Mucosa of rectum (tissue), 2 donors: ENCODE measurements around the gene HS2ST1.
"Not testable (repeated sequence)": the region's sequence is repeated elsewhere in the genome, so short reads cannot be mapped to it uniquely, and the experiment has no call there.

Experiments used
- H3K27ac ChIP-seq, 2 donors: one replicate each; pipeline ENCODE4 v1.7.0; 2013; ENCODE audit warnings: inconsistent platforms in 2 of 2, low read depth in 2 of 2, low read length in 2 of 2
- H3K27me3 ChIP-seq, 2 donors: one replicate each; pipeline ENCODE4 v1.7.0; 2013; ENCODE audit warnings: low read length in 2 of 2; ENCODE audit not compliant: control insufficient read depth in 2 of 2, insufficient read depth in 2 of 2
- H3K36me3 ChIP-seq, 2 donors: one replicate each; pipeline ENCODE4 v1.7.0; 2013; ENCODE audit warnings: low read length in 2 of 2; ENCODE audit not compliant: control insufficient read depth in 2 of 2, insufficient read depth in 2 of 2
- H3K4me1 ChIP-seq, 2 donors: one replicate each; pipeline ENCODE4 v1.7.0; 2013; ENCODE audit warnings: low read length in 2 of 2, mild to moderate bottlenecking in 1 of 2; ENCODE audit not compliant: control insufficient read depth in 2 of 2, insufficient read depth in 2 of 2
- H3K4me3 ChIP-seq, 2 donors: one replicate each; pipeline ENCODE4 v1.7.0; 2013; ENCODE audit warnings: low read length in 2 of 2
- H3K9ac ChIP-seq, 2 donors: one replicate each; pipeline ENCODE4 v1.7.0; 2013; ENCODE audit warnings: low read length in 2 of 2, low read depth in 1 of 2, mild to moderate bottlenecking in 1 of 2
- H3K9me3 ChIP-seq, 2 donors: one replicate each; pipeline ENCODE4 v1.7.0; 2013; ENCODE audit warnings: low read length in 2 of 2; ENCODE audit not compliant: control insufficient read depth in 2 of 2
- donor health status: healthy.
- donor health status: Normal muscosa, but diverticular disease.

Gene HS2ST1

DNA sequence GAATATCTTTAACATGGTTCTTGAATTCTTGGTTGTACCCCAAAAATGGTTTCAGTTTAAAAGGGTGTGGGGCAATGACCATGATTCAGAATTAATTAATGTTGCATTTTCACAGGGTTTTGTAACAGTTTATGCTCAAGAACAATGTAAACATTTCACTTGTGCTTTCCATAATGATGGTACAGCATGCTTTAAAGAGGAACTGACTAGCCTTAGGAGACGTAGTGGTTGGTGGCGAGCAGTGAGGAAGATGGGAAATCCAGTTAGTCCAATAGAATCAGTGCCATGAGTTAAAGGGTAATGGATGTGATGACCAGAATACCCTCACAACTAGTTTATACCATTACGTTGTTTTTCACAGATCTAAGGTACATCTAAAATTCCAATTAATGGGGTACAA lies 138.0 kb downstream of the HS2ST1 start:
- no peak overlapping the region for H3K9ac ChIP-seq
- H3K27me3 ChIP-seq, result no peaks in the 10 kb centered on the region
- H3K4me3 ChIP-seq, result no peak overlapping the region
- H3K27ac ChIP-seq, result no peak overlapping the region
- H3K4me1 ChIP-seq, result no peaks in the 10 kb centered on the region
- no peaks in the 10 kb centered on the region for H3K36me3 ChIP-seq
- peaks cover 0 to 2% of the 10 kb centered on the region in 2 donors for H3K9me3 ChIP-seq

DNA sequence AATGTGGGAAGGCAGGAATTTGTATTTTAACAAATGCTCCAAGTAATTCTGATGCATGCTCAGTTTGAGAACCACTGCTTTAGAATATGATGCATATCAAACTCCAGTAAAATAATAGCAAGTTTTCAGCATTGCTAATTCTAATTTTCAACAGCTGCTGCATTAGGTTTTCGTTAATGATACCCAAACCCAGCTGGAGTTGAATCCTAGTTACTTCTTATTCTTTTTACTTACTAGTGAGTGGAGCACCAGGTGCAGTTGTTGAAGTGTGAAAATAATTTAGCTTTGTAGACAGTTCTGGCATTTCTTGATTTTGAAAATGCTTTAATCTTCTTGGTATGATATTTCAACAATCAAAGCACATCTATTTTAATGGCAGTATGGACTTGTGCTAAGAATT lies 138.5 kb downstream of the HS2ST1 start:
- Histone ChIP-seq H3K4me3 (no peak overlapping the region), H3K4me1 (no peaks in the 10 kb centered on the region), H3K27ac (no peak overlapping the region), H3K27me3 (no peaks in the 10 kb centered on the region), H3K9ac (no peak overlapping the region), H3K9me3 (peaks cover 0 to 2% of the 10 kb centered on the region in 2 donors), H3K36me3 (no peaks in the 10 kb centered on the region)

DNA sequence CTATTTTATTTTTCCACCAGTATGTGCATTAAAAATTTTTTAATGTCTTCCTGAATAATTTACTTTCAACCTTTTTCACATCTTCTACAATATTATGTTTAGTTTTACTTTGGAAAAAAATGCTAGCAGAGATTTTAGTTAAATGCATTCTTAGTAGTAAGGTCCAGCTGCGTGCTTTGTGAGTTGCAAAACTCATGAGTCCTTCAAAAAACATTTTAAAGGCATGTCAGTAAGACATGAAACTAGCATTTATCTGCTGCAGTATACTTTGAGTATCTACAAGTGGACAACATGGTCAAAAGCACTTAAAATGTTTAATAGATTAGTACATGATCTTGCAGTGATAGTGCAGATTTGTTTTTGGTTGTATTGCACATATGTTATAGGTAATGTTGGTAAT lies 139.0 kb downstream of the HS2ST1 start:
- H3K4me3 ChIP-seq, result no peak overlapping the region
- no peaks in the 10 kb centered on the region for H3K4me1 ChIP-seq
- H3K27ac ChIP-seq, result no peak overlapping the region
- no peaks in the 10 kb centered on the region for H3K36me3 ChIP-seq
- H3K9ac ChIP-seq, result no peak overlapping the region
- no peaks in the 10 kb centered on the region for H3K9me3 ChIP-seq
- H3K27me3 ChIP-seq, result no peaks in the 10 kb centered on the region

DNA sequence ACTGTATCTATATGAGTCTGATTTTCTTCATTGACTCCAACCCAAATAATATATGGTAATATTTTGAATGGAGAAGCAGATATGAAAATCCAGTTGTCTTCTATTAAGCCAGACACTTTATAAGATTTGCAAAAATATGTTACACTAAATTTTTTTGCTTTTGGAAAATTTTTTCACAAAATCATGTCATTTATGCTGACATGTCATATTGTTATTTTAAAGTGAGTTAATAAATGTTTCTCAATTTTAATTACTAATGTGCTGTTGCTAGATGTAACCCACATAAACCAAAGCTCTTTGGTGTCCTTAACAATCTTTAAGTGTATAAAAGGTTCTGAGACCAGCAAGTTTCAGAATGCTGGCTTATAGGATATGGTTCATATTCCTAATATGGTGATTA lies 142.5 kb downstream of the HS2ST1 start:
- H3K36me3 ChIP-seq, result no peaks in the 10 kb centered on the region
- H3K4me1 ChIP-seq, result no peaks in the 10 kb centered on the region
- no peak overlapping the region for H3K4me3 ChIP-seq
- H3K9ac ChIP-seq, result no peak overlapping the region
- H3K9me3 ChIP-seq, result no peaks in the 10 kb centered on the region
- H3K27ac ChIP-seq, result no peak overlapping the region
- no peaks in the 10 kb centered on the region for H3K27me3 ChIP-seq

DNA sequence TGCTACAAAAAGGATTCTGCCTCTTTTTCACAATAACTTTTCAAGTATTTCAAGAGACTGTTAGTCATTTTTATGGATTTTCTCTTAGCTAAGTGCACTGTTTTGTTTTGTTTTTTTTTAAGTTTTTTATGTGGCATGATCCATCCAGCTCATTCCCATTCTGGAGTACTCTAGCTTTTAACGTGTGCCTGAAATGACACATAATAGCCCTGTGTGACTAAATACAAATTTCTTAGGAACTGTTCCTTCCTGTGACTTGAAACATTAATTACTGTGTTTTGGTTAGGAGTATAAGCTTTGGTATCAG lies 143.9 kb downstream of the HS2ST1 start:
- Histone ChIP-seq H3K4me3 (peak overlapping the region in 1 of 2 donors; percentile 42), H3K9me3 (no peaks in the 10 kb centered on the region), H3K27me3 (no peaks in the 10 kb centered on the region), H3K27ac (peak overlapping the region in 1 of 2 donors; percentile 28), H3K36me3 (no peaks in the 10 kb centered on the region), H3K9ac (no peak overlapping the region), H3K4me1 (no peaks in the 10 kb centered on the region)

DNA sequence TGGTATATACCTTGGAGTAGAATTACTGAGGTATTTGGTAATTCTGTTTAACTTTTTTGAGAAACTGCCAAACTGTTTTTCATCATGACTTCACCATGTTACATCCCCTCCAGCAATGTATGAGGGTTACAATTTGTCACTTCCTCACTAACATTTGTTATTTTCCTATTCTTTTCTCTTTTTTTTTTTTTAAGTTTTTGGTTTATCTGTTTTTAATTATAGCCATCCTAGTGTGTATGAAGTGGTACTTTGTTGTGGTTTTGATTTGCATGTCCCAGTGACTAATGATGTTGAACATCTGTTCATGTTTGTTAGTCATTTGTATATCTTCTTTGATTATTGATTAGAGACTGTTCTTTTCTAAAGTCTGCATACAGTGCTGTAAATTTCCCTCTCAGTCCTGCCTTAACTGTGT lies 147.3 kb downstream of the HS2ST1 start:
- Histone ChIP-seq H3K27me3 (no peaks in the 10 kb centered on the region), H3K36me3 (no peaks in the 10 kb centered on the region), H3K4me1 (no peaks in the 10 kb centered on the region), H3K4me3 (no peak overlapping the region), H3K9me3 (no peaks in the 10 kb centered on the region), H3K27ac (no peak overlapping the region), H3K9ac (no peak overlapping the region)

DNA sequence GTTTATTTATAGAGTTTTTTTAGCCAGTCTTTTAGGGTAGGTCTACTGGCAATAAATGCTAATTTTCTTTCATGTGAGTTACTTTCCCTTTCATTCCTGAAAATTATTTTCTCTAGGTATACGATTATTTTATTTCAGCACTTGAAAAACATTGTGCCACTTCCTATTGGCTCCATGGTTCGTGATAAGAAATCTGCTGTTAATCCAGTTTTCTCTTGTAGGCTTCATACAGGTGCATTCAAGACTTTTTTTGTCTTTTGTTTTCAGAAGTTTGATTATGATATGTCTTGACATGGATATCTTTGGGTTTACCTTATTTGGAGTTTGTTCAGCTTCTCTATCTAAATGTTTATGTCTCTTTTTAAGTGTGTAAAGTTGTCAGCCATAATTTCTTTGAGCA lies 148.3 kb downstream of the HS2ST1 start:
- H3K27me3 ChIP-seq, result no peaks in the 10 kb centered on the region
- H3K27ac ChIP-seq, result no peak overlapping the region
- H3K36me3 ChIP-seq, result no peaks in the 10 kb centered on the region
- no peaks in the 10 kb centered on the region for H3K4me1 ChIP-seq
- no peak overlapping the region for H3K4me3 ChIP-seq
- H3K9me3 ChIP-seq, result no peaks in the 10 kb centered on the region
- no peak overlapping the region for H3K9ac ChIP-seq

DNA sequence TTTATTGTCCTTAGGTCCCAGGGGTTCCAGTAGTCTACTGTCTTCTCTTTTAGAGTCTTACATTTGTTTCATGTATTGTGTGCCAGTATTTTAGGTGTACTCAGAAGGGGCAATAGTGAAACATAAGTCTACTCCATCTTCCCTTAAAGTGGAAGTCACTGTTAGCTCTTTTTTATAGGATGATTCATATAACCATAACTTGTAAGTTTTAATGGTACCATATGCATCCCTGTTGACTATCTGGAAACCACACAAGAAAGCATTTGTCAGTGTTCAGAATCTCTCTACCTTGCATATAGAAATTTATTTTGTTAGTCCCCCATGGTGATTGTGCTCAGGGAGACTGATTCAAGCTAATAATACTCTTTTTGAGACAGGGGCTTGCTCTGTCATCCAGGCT lies 149.9 kb downstream of the HS2ST1 start:
- Histone ChIP-seq H3K9me3 (no peaks in the 10 kb centered on the region), H3K9ac (no peak overlapping the region), H3K4me1 (no peaks in the 10 kb centered on the region), H3K27me3 (no peaks in the 10 kb centered on the region), H3K27ac (no peak overlapping the region), H3K36me3 (no peaks in the 10 kb centered on the region), H3K4me3 (no peak overlapping the region)

DNA sequence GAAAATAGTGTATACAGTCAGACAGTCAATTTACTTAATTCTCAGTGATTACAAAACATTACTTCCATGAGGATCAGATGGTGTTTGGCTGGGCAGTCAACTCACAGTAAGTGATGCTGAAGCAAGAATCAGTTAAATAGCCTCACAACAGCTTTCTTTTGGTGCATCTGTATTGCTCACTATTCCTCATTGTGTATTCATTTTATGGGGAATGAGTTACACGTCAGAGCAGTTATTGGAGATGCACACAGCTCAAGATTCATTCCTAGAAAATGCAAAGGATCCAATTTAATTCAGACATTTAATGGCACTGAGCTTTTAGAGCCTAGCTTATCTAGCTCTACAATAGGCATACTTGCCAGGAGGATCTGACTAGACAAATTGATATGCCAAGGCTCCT lies 150.6 kb downstream of the HS2ST1 start:
- Histone ChIP-seq H3K4me3 (no peak overlapping the region), H3K27me3 (no peaks in the 10 kb centered on the region), H3K36me3 (no peaks in the 10 kb centered on the region), H3K9ac (no peak overlapping the region), H3K4me1 (no peaks in the 10 kb centered on the region), H3K9me3 (no peaks in the 10 kb centered on the region), H3K27ac (no peak overlapping the region)

DNA sequence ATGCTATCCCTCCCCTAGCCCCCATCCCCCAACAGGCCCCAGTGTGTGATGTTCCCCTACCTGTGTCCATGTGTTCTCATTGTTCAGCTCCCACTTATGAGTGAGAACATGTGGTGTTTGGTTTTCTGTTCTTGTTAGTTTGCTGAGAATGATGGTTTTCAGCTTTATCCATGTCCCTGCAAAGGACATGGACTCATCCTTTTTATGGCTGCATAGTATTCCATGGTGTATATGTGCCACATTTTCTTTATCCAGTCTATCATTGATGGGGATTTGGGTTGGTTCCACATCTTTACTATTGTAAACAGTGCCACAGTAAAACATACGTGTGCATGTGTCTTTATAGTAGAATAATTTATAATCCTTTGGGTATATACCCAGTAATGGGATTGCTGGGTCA lies 152.3 kb downstream of the HS2ST1 start:
- H3K4me1 ChIP-seq, H3K4me3 ChIP-seq, H3K27ac ChIP-seq, H3K27me3 ChIP-seq, H3K9ac ChIP-seq, H3K36me3 ChIP-seq, H3K9me3 ChIP-seq: not testable (repeated sequence)

DNA sequence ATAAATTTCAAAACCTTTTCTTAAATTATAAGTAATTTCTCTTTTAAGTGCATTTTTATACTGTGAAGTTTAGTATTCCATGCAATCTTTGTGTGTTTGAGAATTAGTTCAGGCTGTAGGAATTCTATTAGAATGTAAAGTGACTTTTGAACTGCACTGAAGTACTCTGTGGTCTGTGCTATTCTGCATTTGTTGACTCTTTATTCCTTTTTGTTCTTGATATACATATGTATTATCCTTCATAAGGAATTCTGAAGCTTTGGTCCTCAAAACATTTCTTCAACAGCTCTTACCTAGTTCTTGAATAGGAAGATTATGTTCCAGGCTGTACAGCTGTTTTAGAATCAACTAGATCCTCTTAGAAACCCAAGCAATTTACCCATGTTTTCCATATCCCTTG lies 158.0 kb downstream of the HS2ST1 start:
- H3K27ac ChIP-seq, result no peak overlapping the region
- H3K36me3 ChIP-seq, result no peaks in the 10 kb centered on the region
- no peaks in the 10 kb centered on the region for H3K9me3 ChIP-seq
- no peak overlapping the region for H3K4me3 ChIP-seq
- no peaks in the 10 kb centered on the region for H3K4me1 ChIP-seq
- no peaks in the 10 kb centered on the region for H3K27me3 ChIP-seq
- H3K9ac ChIP-seq, result no peak overlapping the region
